AG09309 (cell line): ENCODE data around the gene TWIST2.

Experiments used
- DNase-seq: peaks from one replicate; pipeline ENCODE4 v3.0.0-alpha.2; 2010; ENCODE audit warnings: low read depth
- H3K4me3 ChIP-seq: 2 replicates; pipeline ENCODE4 v1.5.1; 2011; ENCODE audit warnings: mild to moderate bottlenecking, low read depth, low read length, moderate library complexity; ENCODE audit not compliant: control insufficient read depth
- TF ChIP-seq, protein P1 (sequence below): IDR thresholded peaks from 2 replicates; pipeline ENCODE4 v1.5.1; 2011; ENCODE audit warnings: mild to moderate bottlenecking, low read depth, low read length, inconsistent platforms; ENCODE audit not compliant: insufficient read depth, control insufficient read depth; ENCODE audit errors: missing control alignments

Gene TWIST2

GRCh38 chr2:238854246-238854645 is 6.4 kb downstream of the TWIST2 start:
- DNase-seq: no peak
- peak overlapping the region; percentile 37 for H3K4me3 ChIP-seq
- TF ChIP-seq, protein P1, sequence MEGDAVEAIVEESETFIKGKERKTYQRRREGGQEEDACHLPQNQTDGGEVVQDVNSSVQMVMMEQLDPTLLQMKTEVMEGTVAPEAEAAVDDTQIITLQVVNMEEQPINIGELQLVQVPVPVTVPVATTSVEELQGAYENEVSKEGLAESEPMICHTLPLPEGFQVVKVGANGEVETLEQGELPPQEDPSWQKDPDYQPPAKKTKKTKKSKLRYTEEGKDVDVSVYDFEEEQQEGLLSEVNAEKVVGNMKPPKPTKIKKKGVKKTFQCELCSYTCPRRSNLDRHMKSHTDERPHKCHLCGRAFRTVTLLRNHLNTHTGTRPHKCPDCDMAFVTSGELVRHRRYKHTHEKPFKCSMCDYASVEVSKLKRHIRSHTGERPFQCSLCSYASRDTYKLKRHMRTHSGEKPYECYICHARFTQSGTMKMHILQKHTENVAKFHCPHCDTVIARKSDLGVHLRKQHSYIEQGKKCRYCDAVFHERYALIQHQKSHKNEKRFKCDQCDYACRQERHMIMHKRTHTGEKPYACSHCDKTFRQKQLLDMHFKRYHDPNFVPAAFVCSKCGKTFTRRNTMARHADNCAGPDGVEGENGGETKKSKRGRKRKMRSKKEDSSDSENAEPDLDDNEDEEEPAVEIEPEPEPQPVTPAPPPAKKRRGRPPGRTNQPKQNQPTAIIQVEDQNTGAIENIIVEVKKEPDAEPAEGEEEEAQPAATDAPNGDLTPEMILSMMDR: no peak

GRCh38 chr2:238854699-238855229 is 6.9 kb downstream of the TWIST2 start:
- TF ChIP-seq, protein P1: no peak
- DNase-seq: no peak
- peak overlapping the region; percentile 37 for H3K4me3 ChIP-seq

GRCh38 chr2:238855299-238855698 is 7.4 kb downstream of the TWIST2 start:
- no peak for DNase-seq
- peak overlapping the region; percentile 37 for H3K4me3 ChIP-seq
- TF ChIP-seq, protein P1: no peak

DNA sequence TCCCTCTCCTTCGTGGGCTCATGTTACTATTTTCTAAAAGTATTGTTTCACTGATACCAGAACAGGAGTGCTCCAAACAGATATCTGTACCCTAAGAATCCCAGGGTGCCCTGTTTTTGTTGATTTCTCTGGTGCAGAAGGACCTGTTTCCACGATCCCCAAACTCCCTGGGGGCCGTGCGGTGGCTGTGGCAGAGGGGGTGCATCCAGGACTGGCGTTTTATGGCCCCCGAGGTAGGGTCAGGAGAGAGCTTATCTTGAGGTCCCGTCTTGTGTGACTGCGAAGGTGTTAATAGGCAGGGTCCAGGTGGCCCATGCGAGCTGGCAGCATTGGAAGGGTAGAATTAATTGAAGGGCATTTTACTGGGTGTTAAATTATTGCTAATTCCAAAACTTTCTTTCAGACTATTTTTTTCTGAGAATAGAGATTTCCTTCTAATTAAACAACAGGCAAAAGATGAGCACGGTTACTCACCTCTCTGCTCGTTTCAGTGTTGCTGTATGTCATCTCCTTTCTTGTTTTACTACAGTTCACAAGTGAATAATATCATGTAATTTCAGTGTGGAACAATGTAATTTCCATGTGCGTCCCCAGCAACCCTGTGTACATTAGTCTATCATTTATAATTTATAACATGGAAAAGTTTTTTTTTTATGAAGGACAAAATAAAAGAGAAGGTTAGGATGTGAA is 8.2 kb downstream of the TWIST2 start:
- TF ChIP-seq, protein P1: no peak
- DNase-seq: no peak
- H3K4me3 ChIP-seq: peak overlapping the region; percentile 37

DNA sequence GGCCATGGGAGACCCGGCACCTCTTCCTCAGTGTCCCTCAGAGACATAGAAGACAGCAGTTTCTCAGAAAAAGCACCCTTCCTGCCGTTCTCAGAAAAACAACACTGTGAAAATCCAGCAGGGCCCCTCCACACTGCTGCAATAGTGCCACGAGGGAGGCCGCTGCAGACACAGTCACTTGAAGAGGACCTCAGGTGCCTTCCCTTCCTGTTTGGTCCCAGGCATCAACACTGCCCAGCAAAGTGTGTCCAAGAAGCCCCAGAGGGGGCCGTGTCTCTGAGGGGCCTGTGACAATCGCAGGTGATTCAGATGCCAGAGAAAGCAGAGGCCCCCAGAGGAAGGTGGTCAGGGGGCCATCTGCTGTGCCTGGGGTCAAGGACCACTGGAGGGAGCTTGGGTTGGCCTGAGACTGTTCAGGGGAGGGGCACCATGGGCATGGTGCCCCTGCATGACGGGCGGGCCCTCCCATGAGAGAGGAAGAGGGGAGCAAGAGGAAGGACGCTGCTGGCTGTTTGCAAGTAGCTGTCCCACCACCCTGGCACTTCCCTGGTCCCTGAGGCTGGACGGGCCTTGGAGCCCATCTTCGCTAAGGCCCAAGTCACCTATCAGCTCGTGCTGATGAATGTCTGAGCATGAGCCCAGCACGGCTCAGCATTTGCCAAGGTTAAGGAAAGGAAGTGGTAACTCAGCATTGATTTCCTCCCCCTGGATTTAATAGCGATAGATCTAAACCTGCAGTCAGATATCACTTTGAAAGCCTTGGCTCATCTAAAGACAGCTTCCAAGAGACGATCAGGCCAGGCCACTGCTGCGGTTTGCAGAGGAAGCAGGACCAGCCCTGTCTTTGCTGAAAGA is 9.1 kb downstream of the TWIST2 start:
- TF ChIP-seq, protein P1: no peak
- no peak for DNase-seq
- peak overlapping the region; percentile 3; the same call in 1 of the 2 replicates for H3K4me3 ChIP-seq

DNA sequence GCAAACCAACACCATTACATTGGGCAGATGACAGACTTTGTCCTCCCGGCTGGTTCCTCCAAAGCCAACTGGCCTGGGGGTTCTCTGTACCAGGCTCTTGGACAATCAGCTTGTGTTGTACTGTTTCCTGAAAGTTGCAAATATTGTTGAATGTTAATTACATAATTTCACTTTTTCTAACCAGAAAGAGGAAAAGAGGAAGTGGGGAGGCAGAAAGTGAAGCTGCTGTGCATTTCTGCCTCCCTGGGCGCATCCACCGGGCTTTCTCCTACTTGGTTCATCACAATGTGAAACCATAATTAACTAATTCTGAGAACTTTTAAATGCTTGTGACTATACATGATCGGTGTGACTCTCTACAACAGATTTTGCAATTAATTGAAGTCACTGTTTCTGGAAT is 10.1 kb downstream of the TWIST2 start:
- TF ChIP-seq, protein P1: no peak
- DNase-seq: no peak
- no peak overlapping the region for H3K4me3 ChIP-seq
